CD4-positive, alpha-beta T cell (primary cell): ENCODE results near the gene NDUFB8. TPM values are rescaled to one million over a fixed set of nuclear protein-coding genes. Genes with fewer than 3 reads are reported as not detected.

Experiments
- ATAC-seq: fragments of 200-7000 bp; cut with Tn5 transposase; one replicate; pipeline ENCODE4 v1.10.0; 2022; ENCODE audit warnings: mild to moderate bottlenecking; ENCODE audit not compliant: poor library complexity
- CTCF ChIA-PET: fragments of 350-600 bp; sonication (Branson Sonifier 250); formaldehyde crosslinking; loops from one replicate; lab custom pipeline; 2021; ENCODE audit warnings: antibody characterized with exemption, inconsistent platforms; lab: Charles Lee
- POLR2A ChIA-PET: fragments of 350-600 bp; sonication (Branson Sonifier 250); formaldehyde crosslinking; loops from one replicate; lab custom pipeline; 2021; ENCODE audit warnings: antibody characterized with exemption, inconsistent platforms; lab: Charles Lee
- DNase-seq, 14 experiments: peaks; one replicate each; pipeline ENCODE4 v3.0.0-alpha.2; 2013 to 2020; ENCODE audit warnings: mixed read lengths in 2 of 14
- H3K27ac ChIP-seq, 2 donors: one replicate each; pipeline versions ENCODE4 v1.5.1 to v1.7.0; 2013; ENCODE audit warnings: low read length in 2 of 2, low read depth in 1 of 2, mild to moderate bottlenecking in 1 of 2
- H3K27me3 ChIP-seq, 2 experiments: 1 replicate in 1 of 2; 2 replicates in 1 of 2; pipeline versions ENCODE4 v1.6.1 to v1.7.0; 2013; ENCODE audit warnings: low read length in 2 of 2, control low read depth in 1 of 2, mild to moderate bottlenecking in 1 of 2, moderate library complexity in 1 of 2; ENCODE audit not compliant: insufficient read depth in 2 of 2, control insufficient read depth in 1 of 2
- H3K36me3 ChIP-seq: one replicate; pipeline ENCODE4 v1.6.1; 2013; ENCODE audit warnings: low read length, control low read depth; ENCODE audit not compliant: insufficient read depth
- H3K4me1 ChIP-seq: one replicate; pipeline ENCODE4 v1.6.1; 2013; ENCODE audit warnings: low read length, control low read depth; ENCODE audit not compliant: insufficient read depth
- H3K4me3 ChIP-seq: one replicate; pipeline ENCODE4 v1.5.1; 2013; ENCODE audit warnings: mild to moderate bottlenecking, low read length, moderate library complexity
- H3K9me3 ChIP-seq, 2 experiments: 1 replicate in 1 of 2; 2 replicates in 1 of 2; pipeline versions ENCODE4 v1.6.1 to v1.7.0; 2013; ENCODE audit warnings: low read length in 2 of 2, mild to moderate bottlenecking in 2 of 2, control low read depth in 1 of 2, moderate library complexity in 1 of 2; ENCODE audit not compliant: control insufficient read depth in 1 of 2, insufficient read depth in 1 of 2
- H3K27ac Mint-ChIP-seq: one replicate; pipeline ENCODE4 v1.8.0; 2020; ENCODE audit warnings: mixed read lengths
- H3K27me3 Mint-ChIP-seq: one replicate; pipeline ENCODE4 v1.8.0; 2021; ENCODE audit warnings: mixed read lengths
- H3K36me3 Mint-ChIP-seq: one replicate; pipeline ENCODE4 v1.8.0; 2021; ENCODE audit warnings: low read depth, mixed read lengths
- H3K4me1 Mint-ChIP-seq: one replicate; pipeline ENCODE4 v1.8.0; 2021; ENCODE audit warnings: low read depth, mixed read lengths
- H3K4me3 Mint-ChIP-seq: one replicate; pipeline ENCODE4 v1.8.0; 2020; ENCODE audit warnings: mild to moderate bottlenecking, mixed read lengths
- H3K9me3 Mint-ChIP-seq: one replicate; pipeline ENCODE4 v1.8.0; 2020; ENCODE audit warnings: mixed read lengths
- CTCF ChIP-seq: fragments of 200-600 bp; IDR thresholded peaks from one replicate; pipeline ENCODE4 v1.8.0; 2022; ENCODE audit warnings: antibody characterized with exemption, mild to moderate bottlenecking
- intact Hi-C, 2 experiments: fragments of 100-400 bp; cut with DNase I in 1 of 2; cut with micrococcal nuclease in 1 of 2; formaldehyde crosslinking; loops; one replicate each; pipeline versions ENCODE4 v1.15.1 to v1.9.0; 2023 to 2025; cut with DNase I, micrococcal nuclease
- total RNA-seq, 174 experiments: library from RNA in 2 of 174; stranded (reverse) in 2 of 174; gene quantifications; one replicate each; pipeline ENCODE4 v1.2.3 and lab custom pipeline; 2021 to 2026

Gene NDUFB8
- total RNA-seq, 2 experiments from 2014 or later = 155 to 173 TPM

GRCh38 chr10:100504096-100504495 lies 25.6 kb downstream of the NDUFB8 start:
- Mint-ChIP-seq H3K27ac (no peak overlapping the region), H3K4me3 (no peak overlapping the region), H3K36me3 (peaks cover 77% of the 10 kb centered on the region), H3K4me1 (peaks cover 13% of the 10 kb centered on the region), H3K27me3 (no peaks in the 10 kb centered on the region), H3K9me3 (no peaks in the 10 kb centered on the region)
- DNase-seq = no peak
- no peak for TF ChIP-seq CTCF
- POLR2A ChIA-PET = no interaction called here
- Histone ChIP-seq H3K36me3 (peaks cover 70% of the 10 kb centered on the region), H3K27me3 (no peaks in the 10 kb centered on the region), H3K9me3 (no peaks in the 10 kb centered on the region), H3K4me3 (no peak overlapping the region), H3K4me1 (peaks cover 19% of the 10 kb centered on the region), H3K27ac (no peak overlapping the region)
- intact Hi-C loops = loop anchor here in 1 of 2 experiments (10.0 kb wide), 1 partner anchor 659 kb away; no protein-coding TSS in a partner anchor
- CTCF ChIA-PET = interaction anchor here (1.3 kb wide), 1 partner anchor 22 kb away, joined by 3 read pairs; no protein-coding TSS in a partner anchor
- ATAC-seq = no peak

GRCh38 chr10:100502926-100503494 lies 26.7 kb downstream of the NDUFB8 start:
- Mint-ChIP-seq H3K27ac (no peak overlapping the region), H3K27me3 (no peaks in the 10 kb centered on the region), H3K36me3 (peaks cover 82% of the 10 kb centered on the region), H3K4me1 (peaks cover 2% of the 10 kb centered on the region), H3K9me3 (no peaks in the 10 kb centered on the region), H3K4me3 (no peak overlapping the region)
- Histone ChIP-seq H3K4me3 (no peak overlapping the region), H3K9me3 (no peaks in the 10 kb centered on the region), H3K36me3 (peaks cover 75% of the 10 kb centered on the region), H3K27me3 (no peaks in the 10 kb centered on the region), H3K4me1 (peaks cover 8% of the 10 kb centered on the region), H3K27ac (no peak overlapping the region)
- no peak for ATAC-seq
- CTCF ChIA-PET = interaction anchor here (1.3 kb wide), 1 partner anchor 21 kb away, joined by 3 read pairs; no protein-coding TSS in a partner anchor
- DNase-seq = no peak
- intact Hi-C loops = loop anchor here in 1 of 2 experiments (10.0 kb wide), 1 partner anchor 658 kb away; no protein-coding TSS in a partner anchor
- POLR2A ChIA-PET = no interaction called here
- TF ChIP-seq CTCF = no peak

- POLR2A ChIA-PET = no interaction called here
- DNase-seq = no peak
- TF ChIP-seq CTCF = no peak
- H3K9me3 Mint-ChIP-seq = no peaks in the 10 kb centered on the region
- H3K4me3 Mint-ChIP-seq = no peak overlapping the region
- ATAC-seq = no peak
- H3K4me1 ChIP-seq = no peaks in the 10 kb centered on the region
- H3K36me3 ChIP-seq = peaks cover 79% of the 10 kb centered on the region
- H3K4me3 ChIP-seq = no peak overlapping the region
- CTCF ChIA-PET = no interaction called here
- no peaks in the 10 kb centered on the region for H3K4me1 Mint-ChIP-seq
- no peaks in the 10 kb centered on the region for H3K27me3 ChIP-seq
- no peaks in the 10 kb centered on the region for H3K27me3 Mint-ChIP-seq
- no peak overlapping the region for H3K27ac Mint-ChIP-seq
- peaks cover 90% of the 10 kb centered on the region for H3K36me3 Mint-ChIP-seq
- no peaks in the 10 kb centered on the region for H3K9me3 ChIP-seq
- intact Hi-C loops = loop anchor here in 1 of 2 experiments (10.0 kb wide), 1 partner anchor 657 kb away; no protein-coding TSS in a partner anchor
- H3K27ac ChIP-seq = no peak overlapping the region
These were observed 28.2 kb downstream of the NDUFB8 start for GRCh38 chr10:100501423-100501822.
